K562 (cell line): ENCODE measurements around the gene ID4. TPM values are rescaled to one million over a fixed set of nuclear protein-coding genes. Genes with fewer than 3 reads are reported as not detected.
A peak's percentile ranks its signal among the peaks of the same experiment; 100 is the strongest.

ENCODE experiments used
- ATAC-seq: fragments of 200-7000 bp; cut with Tn5 transposase; 3 replicates; pipeline ENCODE4 v1.9.1; 2020; ENCODE audit warnings: moderate library complexity
- BruUV-seq: library from RNA; stranded (reverse); fragments of 400-500 nt; replicated peaks from 2 replicates; lab custom pipeline; 2021; lab: Mats Ljungman, UMichigan
- CTCF ChIA-PET: fragments of 300-600 bp; formaldehyde crosslinking; extraction: SDS; loops from one replicate; lab custom pipeline; 2021; ENCODE audit warnings: low intra/inter-chr PET ratio; lab: Yijun Ruan, JAX
- POLR2A ChIA-PET: fragments of 300-600, 350-650 bp; sonication (Branson Sonifier 250); formaldehyde crosslinking; extraction: SDS; loops from one replicate; lab custom pipeline; 2021; ENCODE audit warnings: antibody characterized with exemption, inconsistent platforms; lab: Yijun Ruan, JAX
- DNase-seq, 4 experiments: peaks; one replicate each; pipeline versions ENCODE4 v3.0.0 to v3.0.0-alpha.2; 2011 to 2018; ENCODE audit warnings: low spot score in 3 of 4, mixed read lengths in 3 of 4; ENCODE audit errors: extremely low read depth in 1 of 4
- FAIRE-seq: peaks from 2 replicates; lab custom pipeline; 2011; peaks lifted over from hg19 to GRCh38; lab: Jason Lieb, UNC
- H2AFZ ChIP-seq: 2 replicates; pipeline ENCODE4 v1.6.0; 2011; ENCODE audit warnings: low read depth, low read length, control low read depth, inconsistent platforms
- H3K27ac ChIP-seq: fragments of 200-600 bp; 3 replicates; pipeline ENCODE4 v1.8.0; 2011; ENCODE audit warnings: low read depth, mild to moderate bottlenecking, control low read depth, inconsistent platforms, low read length, moderate library complexity, mixed read lengths; ENCODE audit errors: extremely low read depth
- H3K27me3 ChIP-seq, 2 experiments: fragments of 300-600 bp in 1 of 2; 2 replicates in 1 of 2; 3 replicates in 1 of 2; pipeline versions ENCODE4 v1.6.0 to v1.8.0; 2011; ENCODE audit warnings: inconsistent platforms in 2 of 2, low read length in 2 of 2, mild to moderate bottlenecking in 1 of 2, mixed read lengths in 1 of 2, moderate library complexity in 1 of 2; ENCODE audit not compliant: control insufficient read depth in 2 of 2, insufficient read depth in 2 of 2
- H3K36me3 ChIP-seq: fragments of 300-600 bp; 3 replicates; pipeline ENCODE4 v1.8.0; 2011; ENCODE audit warnings: mild to moderate bottlenecking, low read length, inconsistent platforms; ENCODE audit not compliant: control insufficient read depth, insufficient read depth
- H3K4me1 ChIP-seq, 2 experiments: fragments of 200-600 bp in 1 of 2; replicated peaks in 1 of 2; 2 replicates in 1 of 2; 3 replicates in 1 of 2; pipeline versions ENCODE4 v1.5.1 to v1.8.0; 2011; ENCODE audit warnings: inconsistent platforms in 2 of 2, low read length in 2 of 2, mild to moderate bottlenecking in 1 of 2, mixed read lengths in 1 of 2, moderate library complexity in 1 of 2; ENCODE audit not compliant: control insufficient read depth in 2 of 2, insufficient read depth in 2 of 2
- H3K4me2 ChIP-seq: 2 replicates; pipeline ENCODE4 v1.6.1; 2011; ENCODE audit warnings: low read length, control low read depth, inconsistent platforms, mixed read lengths; ENCODE audit not compliant: insufficient read depth
- H3K4me3 ChIP-seq: fragments of 200-600 bp; sonication (generic), shearing (Covaris generic); 2 replicates; pipeline ENCODE4 v1.5.1; 2016; ENCODE audit warnings: control low read depth, inconsistent platforms
- H3K79me2 ChIP-seq: fragments of 200-600 bp; 3 replicates; pipeline ENCODE4 v1.8.0; 2011; ENCODE audit warnings: low read length, inconsistent platforms; ENCODE audit not compliant: control insufficient read depth, insufficient read depth
- H3K9ac ChIP-seq, 2 experiments: 2 replicates each; pipeline versions ENCODE4 v1.6.0 to v1.6.1; 2011; ENCODE audit warnings: low read depth in 2 of 2, low read length in 2 of 2, control low read depth in 1 of 2, inconsistent platforms in 1 of 2, mild to moderate bottlenecking in 1 of 2, mixed read lengths in 1 of 2; ENCODE audit not compliant: insufficient read depth in 1 of 2
- H3K9me1 ChIP-seq: one replicate; pipeline ENCODE4 v1.6.0; 2011; ENCODE audit warnings: inconsistent platforms, mild to moderate bottlenecking, low read length, moderate library complexity; ENCODE audit not compliant: control insufficient read depth, insufficient read depth
- H3K9me3 ChIP-seq: replicated peaks from 2 replicates; pipeline ENCODE4 v1.5.1; 2011; ENCODE audit warnings: low read depth, low read length, inconsistent platforms; ENCODE audit not compliant: control insufficient read depth, insufficient read depth
- H4K20me1 ChIP-seq: replicated peaks from 2 replicates; pipeline ENCODE4 v1.6.1; 2011; ENCODE audit warnings: low read length, inconsistent platforms, mixed read lengths; ENCODE audit not compliant: control insufficient read depth, insufficient read depth
- EGR1 ChIP-seq: fragments of 450-650 bp; conservative IDR thresholded peaks from 2 replicates; pipeline ENCODE4 v1.6.1; 2017; ENCODE audit warnings: mild to moderate bottlenecking
- ZNF830 ChIP-seq: fragments of 250-450 bp; sonication (Bioruptor Pico); IDR thresholded peaks from 2 replicates; pipeline ENCODE4 v1.5.0; 2021; ENCODE audit warnings: mild to moderate bottlenecking
- WGBS: fragments of 100-300 bp; shearing (Covaris generic); methylation state at CpG from one replicate; pipeline ENCODE4 v1.1.6; 2016; ENCODE audit warnings: low coverage, mixed read lengths; ENCODE audit not compliant: insufficient coverage; ENCODE audit errors: missing lambda C conversion rate; 5-methylcytosine and 5-hydroxymethylcytosine counted together
- in situ Hi-C: fragments of 300-500 bp; cut with MboI; formaldehyde crosslinking; loops from 4 replicates; pipeline ENCODE4 v1.15.0; 2018; ENCODE audit warnings: inconsistent platforms, mixed read lengths
- intact Hi-C: fragments of 100-400 bp; cut with micrococcal nuclease; formaldehyde crosslinking; loops from 2 replicates; pipeline ENCODE4 v1.14.2; 2022
- polyA plus RNA-seq, 8 experiments: library from polyadenylated mRNA; depleted of rRNA in 4 of 8; stranded (reverse) in 5 of 8; unstranded in 3 of 8; fragments of >200 nt; fragmentation: Nextera tagmentation in 2 of 8; fragmentation: Illumina TruSeq in 1 of 8; extraction: Ambion mirVana in 2 of 8; extraction: Trizol in 1 of 8; gene quantifications; 2 replicates each; pipeline versions ENCODE4 v1.2.1 to v1.2.3, GENCODE V29; 2011 to 2014; ENCODE audit warnings: inconsistent platforms in 1 of 8, missing spikeins in 1 of 8
- total RNA-seq, 7 experiments: library from RNA; depleted of rRNA in 6 of 7; stranded (reverse); fragments of >200 nt in 6 of 7; fragmentation: Illumina TruSeq in 2 of 7; extraction: Trizol in 2 of 7; gene quantifications; 2 replicates each; pipeline versions ENCODE4 v1.2.1 to v1.2.3, GENCODE V29; 2011 to 2021; ENCODE audit warnings: low replicate concordance in 1 of 7
- TF ChIP-seq, protein P1 (sequence below): fragments of 450-650 bp; IDR thresholded peaks from 2 replicates; pipeline ENCODE4 v1.6.1; 2018; ENCODE audit warnings: mild to moderate bottlenecking, low read depth; ENCODE audit not compliant: partially characterized antibody

The ID4 gene
- total and polyA plus RNA-seq, 9 of the 15 experiments (the other 6 are each of a cell fraction or from before 2014, with no cell fraction given), result not detected

DNA sequence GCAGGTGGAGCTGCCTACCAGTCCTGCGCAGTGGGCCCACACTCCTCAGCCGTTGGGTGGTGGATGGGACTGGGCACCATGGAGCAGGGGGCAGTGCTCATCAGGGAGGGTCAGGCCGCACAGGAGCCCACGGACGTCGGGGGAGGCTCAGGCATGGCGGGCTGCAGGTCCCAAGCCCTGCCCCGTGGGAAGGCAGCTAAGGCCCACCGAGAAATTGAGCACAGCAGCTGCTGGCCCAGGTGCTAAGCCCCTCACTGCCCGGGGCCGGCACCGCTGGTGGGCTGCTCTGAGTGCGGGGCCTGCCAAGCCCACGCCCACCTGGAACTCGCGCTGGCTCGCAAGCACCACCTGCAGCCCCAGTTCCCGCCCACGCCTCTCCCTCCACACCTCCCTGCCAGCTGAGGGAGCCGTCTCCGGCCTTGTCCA lies 30.2 kb upstream of the ID4 start:
- Histone ChIP-seq H2AFZ (no peak overlapping the region), H3K9me3 (no peaks in the 10 kb centered on the region), H3K9me1 (no peaks in the 10 kb centered on the region), H3K4me1 (peaks cover 12 to 18% of the 10 kb centered on the region in 2 experiments; a peak in 4 of 5 replicates), H3K36me3 (no peaks in the 10 kb centered on the region), H3K27ac (no peak overlapping the region), H3K4me2 (no peak overlapping the region), H3K9ac (no peak overlapping the region), H3K27me3 (peaks cover 3 to 6% of the 10 kb centered on the region in 2 experiments; a peak in 3 of 5 replicates), H3K79me2 (no peaks in the 10 kb centered on the region), H3K4me3 (no peak overlapping the region), H4K20me1 (no peaks in the 10 kb centered on the region)
- CTCF ChIA-PET, result no interaction called here
- POLR2A ChIA-PET, result no interaction called here
- no TSS peak for BruUV-seq
- no peak for TF ChIP-seq ZNF830 (CRISPR knock-in tag)
- TF ChIP-seq EGR1, result peak; percentile 44
- TF ChIP-seq, protein P1, sequence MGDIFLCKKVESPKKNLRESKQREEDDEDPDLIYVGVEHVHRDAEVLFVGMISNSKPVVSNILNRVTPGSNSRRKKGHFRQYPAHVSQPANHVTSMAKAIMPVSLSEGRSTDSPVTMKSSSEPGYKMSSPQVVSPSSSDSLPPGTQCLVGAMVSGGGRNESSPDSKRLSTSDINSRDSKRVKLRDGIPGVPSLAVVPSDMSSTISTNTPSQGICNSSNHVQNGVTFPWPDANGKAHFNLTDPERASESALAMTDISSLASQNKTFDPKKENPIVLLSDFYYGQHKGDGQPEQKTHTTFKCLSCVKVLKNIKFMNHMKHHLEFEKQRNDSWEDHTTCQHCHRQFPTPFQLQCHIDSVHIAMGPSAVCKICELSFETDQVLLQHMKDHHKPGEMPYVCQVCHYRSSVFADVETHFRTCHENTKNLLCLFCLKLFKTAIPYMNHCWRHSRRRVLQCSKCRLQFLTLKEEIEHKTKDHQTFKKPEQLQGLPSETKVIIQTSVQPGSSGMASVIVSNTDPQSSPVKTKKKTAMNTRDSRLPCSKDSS, result no peak
- WGBS, result 12% methylated on average over 21 of the region's 21 CpGs
- no peak for FAIRE-seq
- in situ Hi-C loops, result no loop called here
- ATAC-seq, result no peak
- no peak for DNase-seq
- intact Hi-C loops, result no loop called here
